DMS153 treated with DMSO at 0.1 percent for 48 hours (cell line): ENCODE data around the gene EVPL.
"Not testable (repeated sequence)": the region's sequence is repeated elsewhere in the genome, so short reads cannot be mapped to it uniquely, and the experiment has no call there.

ENCODE experiments used
- DNase-seq: peaks from one replicate; lab custom pipeline; 2025; ENCODE audit not compliant: unreplicated experiment; lab: John Stamatoyannopoulos, UW

The EVPL gene

DNA sequence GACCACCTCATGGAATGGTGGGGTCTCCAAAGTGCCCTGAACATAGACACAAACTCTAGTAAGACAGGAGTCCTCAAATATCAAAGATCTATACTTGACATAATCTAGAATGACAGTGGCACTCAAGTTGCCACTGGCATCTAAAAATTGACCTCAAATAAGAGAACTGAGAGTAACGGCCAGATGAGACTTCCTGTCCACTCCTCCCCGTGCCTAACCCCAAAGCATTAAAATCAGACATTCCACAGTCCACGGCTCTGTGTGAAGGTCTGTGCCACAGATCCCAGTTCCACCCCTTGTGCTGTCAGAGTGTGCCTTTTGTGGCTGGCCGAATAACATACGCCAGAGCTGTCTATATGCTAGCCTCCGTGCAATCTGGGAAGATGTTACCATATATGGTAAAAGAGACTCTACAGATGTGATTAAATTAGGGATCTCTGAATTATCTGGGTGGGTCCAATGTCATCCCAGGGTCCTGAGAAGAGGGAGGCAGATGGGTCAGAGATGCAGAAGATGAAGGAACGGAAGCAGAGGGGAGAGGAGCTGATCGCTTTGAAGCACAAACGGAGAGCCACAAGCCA is 21.0 kb upstream of the EVPL start:
- no peak for DNase-seq

DNA sequence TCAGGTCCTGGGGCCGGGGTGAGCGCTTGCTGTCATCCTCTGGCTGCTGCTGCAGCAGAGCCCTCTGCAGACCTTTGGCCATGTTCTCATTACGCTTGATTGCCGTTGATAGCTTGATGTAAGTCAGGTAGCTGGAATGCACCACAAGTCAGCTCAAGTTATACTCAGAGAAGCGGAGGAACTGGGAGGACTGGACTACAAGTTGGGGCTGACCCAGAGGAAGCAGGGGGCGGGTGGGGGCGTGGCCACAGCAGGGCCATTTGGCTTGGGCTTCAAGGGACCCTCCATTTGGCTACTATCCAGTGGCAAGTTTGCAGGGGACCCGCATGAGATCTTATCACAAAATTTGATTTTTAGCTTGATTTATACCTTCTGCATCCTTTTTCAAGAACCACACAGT is 19.0 kb upstream of the EVPL start:
- no peak for DNase-seq

GRCh38 chr17:76044475-76045007 is 17.4 kb upstream of the EVPL start:
- not testable (repeated sequence) for DNase-seq

DNA sequence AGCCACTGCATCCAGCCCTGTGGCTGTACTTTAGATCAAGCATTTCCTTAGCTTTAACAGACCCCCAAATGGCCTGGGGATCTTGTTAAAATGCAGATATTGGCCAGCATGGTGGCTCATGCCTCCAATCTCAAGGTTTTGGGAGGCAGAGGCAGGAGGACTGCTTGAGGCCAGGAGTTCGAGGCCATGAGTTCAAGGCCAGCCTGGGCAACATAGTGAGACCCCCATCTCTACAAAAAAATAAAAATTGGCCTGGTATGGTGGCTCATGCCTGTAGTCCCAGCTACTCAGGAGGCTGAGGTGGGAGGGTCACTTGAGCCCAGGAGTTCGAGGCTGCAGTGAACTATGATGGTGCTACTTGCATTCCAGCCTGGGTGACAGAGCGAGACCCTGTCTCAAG is 15.8 kb upstream of the EVPL start:
- DNase-seq = not testable (repeated sequence)

DNA sequence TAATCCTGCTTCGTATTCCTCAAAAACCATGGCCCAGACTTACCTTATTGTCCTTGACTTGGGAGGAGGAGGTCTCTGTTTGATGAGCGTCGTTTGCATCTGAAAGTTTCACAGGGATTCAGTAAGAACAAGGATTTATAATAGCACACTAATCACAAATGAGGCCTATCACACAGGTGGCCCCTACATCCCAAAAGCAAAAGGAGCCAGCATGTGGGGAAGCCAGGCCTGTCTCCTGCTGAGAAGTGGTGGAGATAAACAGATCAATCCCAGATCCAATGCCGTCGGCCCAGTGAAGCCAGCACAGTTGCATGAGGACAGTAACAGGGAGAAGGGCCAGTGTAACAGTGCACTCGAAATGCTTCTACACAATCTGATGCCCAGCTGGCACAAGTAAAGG is 13.3 kb upstream of the EVPL start:
- no peak for DNase-seq

DNA sequence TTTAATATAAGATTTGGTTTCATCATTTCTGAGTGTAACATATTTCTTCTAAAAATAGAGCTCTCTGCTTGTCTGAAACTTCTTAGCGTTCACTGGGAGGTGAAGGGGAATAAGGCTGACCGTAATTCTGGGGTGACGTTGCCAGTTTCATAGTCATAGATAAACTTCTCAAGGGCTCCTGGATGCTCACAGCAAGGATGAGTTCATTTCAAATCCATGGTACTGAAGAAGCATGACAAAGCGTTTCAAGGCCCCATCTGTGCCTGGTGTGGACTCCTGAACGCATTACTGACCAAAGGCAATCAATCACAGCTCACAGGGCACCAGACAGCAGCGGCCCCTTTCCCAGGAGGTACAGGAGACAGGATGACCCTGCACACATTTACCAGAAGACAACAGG is 12.0 kb upstream of the EVPL start:
- no peak for DNase-seq

GRCh38 chr17:76038050-76038449 is 10.9 kb upstream of the EVPL start:
- no peak for DNase-seq

GRCh38 chr17:76036497-76037261 is 9.6 kb upstream of the EVPL start:
- no peak for DNase-seq

- DNase-seq = no peak
Observed at GRCh38 chr17:76034428-76035350, 7.6 kb upstream of the EVPL start.

DNA sequence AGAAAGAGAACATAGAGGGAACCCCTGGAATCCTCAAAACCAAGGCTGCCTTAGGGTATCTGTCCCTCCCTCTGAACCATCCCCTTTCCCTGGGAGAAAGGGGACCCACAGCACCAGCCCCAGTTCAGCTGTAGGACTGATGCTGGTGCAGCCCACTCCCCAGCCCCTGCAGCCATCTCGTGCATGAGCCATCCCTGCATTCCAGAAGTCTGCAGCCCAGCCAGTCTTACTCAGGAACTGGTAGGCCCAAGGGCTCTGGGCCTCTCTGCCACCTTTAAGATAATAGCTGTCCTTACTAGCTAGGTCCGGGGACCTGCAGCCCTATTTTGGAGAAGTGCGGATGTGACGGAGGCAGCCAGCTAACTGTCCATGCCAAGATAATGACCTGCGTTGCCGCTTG is 6.0 kb upstream of the EVPL start:
- no peak for DNase-seq

DNA sequence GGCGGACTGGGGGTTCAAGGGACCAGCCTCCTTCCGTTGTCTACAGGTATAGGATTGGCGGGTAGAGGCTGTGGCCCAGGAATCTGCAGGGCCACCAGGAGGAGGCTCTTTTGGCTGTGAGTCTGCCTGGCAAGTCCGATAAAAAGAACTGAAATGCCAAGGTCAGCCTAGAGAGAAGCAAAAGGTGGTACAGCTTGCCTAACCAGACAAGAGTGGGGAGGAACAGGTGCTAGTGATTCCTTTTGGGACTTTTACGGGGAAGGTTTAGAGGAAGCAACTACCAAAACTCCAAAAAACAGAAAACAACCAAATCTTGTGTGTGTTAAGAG is 5.6 kb upstream of the EVPL start:
- DNase-seq = no peak

DNA sequence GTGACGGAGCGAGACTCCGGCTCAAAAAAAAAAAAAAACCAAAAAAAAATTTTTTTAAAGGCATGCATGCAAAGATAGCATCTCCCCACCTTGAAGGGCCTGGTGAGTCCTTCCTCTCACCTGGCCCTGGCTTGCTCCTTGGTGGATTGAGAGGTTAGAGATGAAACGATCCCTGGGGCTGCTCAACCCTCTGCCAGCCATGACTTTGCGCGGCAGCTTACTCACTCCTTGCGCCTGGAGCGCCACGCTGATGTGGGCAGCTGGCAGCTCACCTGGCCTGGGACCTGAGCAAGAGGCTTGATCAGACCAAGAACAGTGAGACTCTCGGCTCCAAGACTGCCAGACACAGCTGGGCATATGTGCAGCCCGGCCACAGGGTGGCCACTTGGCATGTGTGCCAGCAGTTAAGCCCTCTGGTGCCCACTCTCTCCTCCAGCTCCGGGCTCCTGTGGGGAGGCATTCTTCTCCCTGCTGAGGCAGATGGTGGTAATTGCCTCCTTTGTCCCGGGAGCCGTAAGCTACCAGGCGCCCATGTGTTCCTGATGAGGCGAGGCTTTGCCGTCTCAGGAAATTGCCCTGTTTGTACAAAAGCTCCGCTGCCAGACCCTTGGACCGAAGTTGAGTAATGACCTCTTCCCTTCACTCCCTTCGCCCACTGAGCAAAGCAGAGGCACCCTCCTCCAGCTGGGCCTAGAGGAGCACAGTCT is 5.1 kb upstream of the EVPL start:
- peak; percentile 8 for DNase-seq

- no peak for DNase-seq
Observed at GRCh38 chr17:76026714-76027158, 370 bp downstream of the EVPL start.

GRCh38 chr17:76025294-76025693 is 1.8 kb downstream of the EVPL start:
- no peak for DNase-seq

- DNase-seq = no peak
Observed at GRCh38 chr17:76024353-76024752, 2.8 kb downstream of the EVPL start.

GRCh38 chr17:76023900-76024237 is 3.2 kb downstream of the EVPL start:
- no peak for DNase-seq

GRCh38 chr17:76022973-76023899 is 3.9 kb downstream of the EVPL start:
- DNase-seq = no peak

GRCh38 chr17:76022285-76022684 is 4.8 kb downstream of the EVPL start:
- peak; percentile 32 for DNase-seq

GRCh38 chr17:76019833-76020467 is 7.2 kb downstream of the EVPL start:
- DNase-seq = no peak

GRCh38 chr17:76018801-76019200 is 8.3 kb downstream of the EVPL start:
- DNase-seq = no peak
